GM19025 (cell line): ENCODE measurements around the gene CLEC4E.
"Not testable (repeated sequence)": the region's sequence is repeated elsewhere in the genome, so short reads cannot be mapped to it uniquely, and the experiment has no call there.

Source experiments
- ATAC-seq: cut with Tn5 transposase; IDR thresholded peaks from one replicate; pipeline ENCODE4 v1.9.1; 2021; ENCODE audit warnings: mild to moderate bottlenecking, low read depth, moderate library complexity; ENCODE audit not compliant: unreplicated experiment

The CLEC4E gene

GRCh38 chr12:8544295-8544694 lies 3.6 kb upstream of the CLEC4E start:
- no peak for ATAC-seq

GRCh38 chr12:8541562-8541961 lies 857 bp upstream of the CLEC4E start:
- no peak for ATAC-seq

GRCh38 chr12:8537820-8538219 lies 2.9 kb downstream of the CLEC4E start:
- ATAC-seq: not testable (repeated sequence)

- no peak for ATAC-seq
These were observed 8.7 kb downstream of the CLEC4E start for GRCh38 chr12:8532045-8532444.

GRCh38 chr12:8527250-8528130 lies 13.2 kb downstream of the CLEC4E start:
- ATAC-seq: no peak

DNA sequence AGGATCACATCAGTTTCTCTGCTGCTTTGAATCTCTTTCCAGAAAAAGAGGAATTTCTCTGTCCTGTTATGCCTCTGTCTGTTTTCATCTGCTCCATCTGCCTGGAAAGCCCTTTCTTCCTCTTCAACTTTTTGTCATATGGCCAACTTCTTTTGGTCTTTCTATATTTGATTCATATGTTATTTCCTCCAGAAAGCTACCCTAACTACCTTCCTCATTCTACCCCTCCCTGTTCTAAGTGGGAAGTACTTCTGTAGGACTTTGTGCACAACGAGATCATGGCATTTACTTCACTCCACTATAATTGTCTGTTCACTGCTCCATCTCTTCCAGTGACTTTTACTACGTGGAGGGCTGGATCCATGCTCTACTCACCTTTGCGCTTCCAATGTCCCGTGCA lies 21.5 kb downstream of the CLEC4E start:
- no peak for ATAC-seq

DNA sequence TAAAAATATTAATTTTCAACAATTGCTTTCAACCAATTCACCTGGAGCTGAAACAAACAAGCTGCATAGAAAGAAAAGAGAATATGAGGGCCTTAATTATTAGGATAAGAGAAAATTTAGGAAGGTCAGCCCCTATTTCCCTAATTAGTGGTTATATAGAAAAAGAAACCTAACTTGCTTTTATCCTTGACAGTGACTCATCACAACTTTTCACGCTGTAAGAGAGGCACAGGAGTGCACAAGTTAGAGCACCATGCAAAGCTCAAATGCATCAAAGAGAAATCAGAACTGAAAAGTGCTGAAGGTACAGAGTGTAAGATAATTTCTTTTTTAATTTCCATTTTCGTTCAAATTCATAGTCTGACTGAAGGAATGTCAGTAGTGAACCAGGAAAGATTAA lies 22.7 kb downstream of the CLEC4E start:
- no peak for ATAC-seq

- no peak for ATAC-seq
These were observed 27.4 kb downstream of the CLEC4E start, which contains the start of gene CLEC4D for GRCh38 chr12:8513256-8513655. CLEC4D (plus strand) TSS chr12:8513503; CDS start chr12:8513733, 230 bp downstream.

DNA sequence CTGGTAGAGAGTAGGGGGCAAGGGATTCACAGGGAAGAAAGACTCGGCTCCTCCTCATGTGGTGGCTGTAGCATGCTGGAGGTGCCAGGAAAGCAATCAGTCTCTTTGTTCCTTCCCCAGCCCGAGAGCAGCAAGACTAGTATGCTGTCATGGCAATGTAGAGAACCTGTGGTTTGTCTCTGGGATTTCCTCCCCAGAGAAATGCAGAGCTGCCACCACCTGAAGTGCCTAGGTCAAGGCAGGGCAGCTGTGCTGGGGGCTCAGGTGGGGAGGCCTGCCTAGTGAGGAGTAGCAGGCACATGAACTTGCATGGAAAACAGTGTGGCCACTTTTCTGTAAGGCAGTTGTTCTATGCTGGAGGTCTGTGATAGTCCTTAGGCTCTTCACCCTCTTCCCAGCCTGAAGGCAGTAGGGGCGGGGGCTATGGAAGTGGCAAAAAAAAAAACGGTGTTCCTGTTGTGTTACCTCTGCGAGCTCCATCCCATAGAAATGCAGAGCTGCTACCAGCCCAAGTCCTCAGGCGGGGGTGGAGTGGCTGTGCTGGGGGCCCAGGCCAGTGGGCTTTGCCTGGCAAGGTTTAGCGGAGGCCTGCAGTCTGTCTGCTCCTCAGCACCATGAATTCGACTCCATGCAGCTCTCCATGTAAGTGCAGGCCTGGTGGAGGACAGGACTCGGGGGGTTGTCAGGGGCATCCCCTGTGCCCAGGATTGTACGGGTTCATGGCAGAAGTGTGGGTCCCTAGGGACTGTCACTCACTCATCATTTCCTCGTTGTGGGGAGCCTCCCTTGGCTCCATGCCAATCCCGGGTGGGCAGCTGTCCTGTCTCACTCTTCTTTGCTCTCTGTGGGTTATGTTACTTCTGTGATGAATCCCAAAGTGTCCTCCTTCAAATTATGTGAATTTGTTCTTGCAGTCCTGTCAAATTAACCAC lies 31.5 kb downstream of the CLEC4E start:
- no peak for ATAC-seq

- no peak for ATAC-seq
These were observed 32.5 kb downstream of the CLEC4E start for GRCh38 chr12:8508223-8508622.

DNA sequence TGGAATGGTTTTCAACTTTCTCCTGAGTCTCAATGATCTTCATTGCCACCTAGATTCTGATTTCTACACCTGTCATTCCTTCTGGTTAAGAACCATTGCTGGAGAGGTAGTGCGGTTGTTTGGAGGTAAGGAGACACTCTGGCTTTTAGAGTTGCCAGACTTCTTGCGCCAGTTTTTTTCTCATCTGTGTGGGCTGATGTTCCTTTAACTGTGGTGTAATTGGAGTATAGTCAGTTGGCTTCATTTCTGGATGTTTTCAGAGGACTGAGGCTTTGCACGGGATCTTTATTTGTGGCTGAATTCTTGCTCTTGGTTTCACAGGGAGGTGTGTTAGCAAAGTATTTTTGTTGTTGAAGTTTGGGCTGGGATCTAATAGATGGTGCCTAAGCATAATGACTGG lies 33.1 kb downstream of the CLEC4E start:
- ATAC-seq: no peak

- ATAC-seq: no peak
These were observed 36.4 kb downstream of the CLEC4E start for GRCh38 chr12:8504351-8504750.

DNA sequence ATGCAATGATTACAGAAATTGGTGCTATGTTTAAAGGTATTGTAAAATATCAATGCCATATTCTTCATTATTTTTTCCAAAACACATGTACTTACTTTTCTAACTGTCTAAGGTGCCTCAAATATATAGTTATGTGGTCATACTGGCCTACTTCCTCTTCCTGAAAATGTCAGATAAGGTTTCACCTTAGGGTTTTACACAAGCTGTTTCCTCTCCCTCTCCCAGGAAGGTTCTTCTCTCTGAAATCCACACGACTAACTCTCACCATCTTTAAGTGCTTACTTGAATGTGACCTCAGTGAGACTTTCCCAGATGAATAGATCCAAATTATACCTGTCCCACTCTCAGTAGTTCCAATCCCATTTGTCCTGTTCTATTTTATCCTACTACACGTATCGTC lies 39.0 kb downstream of the CLEC4E start:
- ATAC-seq: no peak

- no peak for ATAC-seq
These were observed 41.1 kb downstream of the CLEC4E start for GRCh38 chr12:8499616-8500015.

DNA sequence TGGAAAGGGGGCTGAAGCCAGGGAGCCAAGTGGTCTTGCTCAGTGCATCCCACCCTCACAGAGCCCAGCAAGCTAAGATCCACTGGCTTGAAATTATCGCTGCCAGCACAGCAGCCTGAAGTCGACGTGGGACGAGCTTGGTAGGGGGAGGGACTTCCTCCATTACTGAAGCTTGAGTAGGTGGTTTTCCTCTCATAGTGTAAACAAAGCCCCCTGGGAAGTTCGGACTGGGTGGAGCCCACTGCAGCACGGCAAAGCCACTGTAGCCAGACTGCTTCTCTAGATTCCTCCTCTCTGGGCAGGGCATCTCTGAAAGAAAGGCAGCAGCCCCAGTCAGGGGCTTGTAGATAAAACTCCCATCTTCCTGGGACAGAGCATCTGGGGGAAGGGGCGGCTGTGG lies 44.6 kb downstream of the CLEC4E start:
- ATAC-seq: not testable (repeated sequence)

DNA sequence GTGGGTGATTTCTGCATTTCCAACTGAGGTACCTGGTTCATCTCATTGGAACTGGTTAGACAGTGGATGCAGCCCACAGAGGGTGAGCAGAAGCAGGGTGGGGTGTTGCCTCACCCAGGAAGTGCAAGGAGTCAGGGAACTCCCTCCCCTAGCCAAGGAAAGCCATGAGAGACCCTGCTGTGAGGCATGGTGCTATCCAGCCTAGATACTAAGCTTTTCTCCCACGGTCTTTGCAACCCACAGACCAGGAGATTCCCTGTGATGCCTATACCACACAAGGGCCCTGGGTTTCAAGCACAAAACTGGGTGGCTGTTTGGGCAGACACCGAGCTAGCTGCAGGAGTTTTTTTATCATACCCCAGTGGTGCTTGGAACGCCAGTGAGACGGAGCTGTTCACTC lies 45.0 kb downstream of the CLEC4E start:
- not testable (repeated sequence) for ATAC-seq

- peak; percentile 78 for ATAC-seq
These were observed 47.6 kb downstream of the CLEC4E start for GRCh38 chr12:8493084-8493483.

DNA sequence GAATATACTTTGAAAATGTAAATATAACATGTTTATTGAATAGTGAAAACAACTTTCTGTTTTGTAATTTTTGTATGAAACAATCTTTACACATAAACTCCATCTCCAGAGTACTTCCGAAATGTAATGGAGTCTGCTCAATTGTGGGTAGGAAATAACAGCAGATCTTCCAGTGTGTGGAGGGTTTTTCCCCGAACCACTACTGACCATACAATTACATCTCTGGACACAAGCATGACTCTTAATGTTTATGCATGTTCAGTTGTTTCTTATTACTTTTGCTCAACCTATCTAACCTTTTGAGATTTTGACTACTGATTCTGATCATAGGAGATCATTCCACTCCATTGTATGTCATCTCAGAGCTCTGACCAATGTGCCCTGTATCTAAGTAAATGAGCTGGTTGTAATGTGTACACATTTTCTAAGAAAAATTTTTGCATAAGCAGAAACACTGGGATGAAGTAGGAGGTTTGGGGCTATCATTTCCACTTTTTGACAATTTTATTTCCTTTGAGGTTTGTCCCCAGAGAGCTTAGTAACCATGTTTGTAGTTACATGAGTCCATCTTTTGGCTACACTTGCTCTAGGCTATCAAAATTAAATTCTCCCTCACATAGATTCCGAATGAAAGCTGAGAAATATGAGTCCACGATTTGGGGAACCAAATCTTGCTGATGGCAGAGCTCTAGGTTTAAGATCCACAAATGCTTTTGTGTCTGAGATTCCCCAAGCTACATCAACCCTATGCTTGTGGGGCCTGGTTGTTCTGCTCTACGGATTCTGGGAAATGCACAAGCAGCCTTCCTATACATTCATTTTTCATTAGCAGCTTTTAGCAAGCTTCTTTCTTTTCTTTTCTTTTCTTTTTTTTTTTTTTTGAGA lies 48.8 kb downstream of the CLEC4E start:
- ATAC-seq: no peak
